ENCODE measurements around the gene PCDHA4.
"Not testable (repeated sequence)": the region's sequence is repeated elsewhere in the genome, so short reads cannot be mapped to it uniquely, and the experiment has no call there.

The PCDHA4 gene

GRCh38 chr5:140842798-140843733 is 36.2 kb downstream of the PCDHA4 start:
- TF ChIP-seq CTCF (conservative IDR thresholded peaks at IDR 0.05; ENCODE audit: low read depth, low read length): no peak
- DNase-seq (ENCODE audit: low read depth): no peak
- H3K4me3 ChIP-seq (ENCODE audit: low read length): no peak overlapping the region

GRCh38 chr5:140848139-140849102 is 41.6 kb downstream of the PCDHA4 start, which contains the start of gene PCDHA9:
TSS of gene PCDHA9 (plus strand) at chr5:140848382. CDS start at chr5:140848496, 114 bp downstream.
- not testable (repeated sequence) for DNase-seq (ENCODE audit: low read depth); H3K4me3 ChIP-seq (ENCODE audit: low read length)

- not testable (repeated sequence) for DNase-seq (ENCODE audit: low read depth); H3K4me3 ChIP-seq (ENCODE audit: low read length)
Measured at GRCh38 chr5:140849831-140850634, 43.2 kb downstream of the PCDHA4 start.

GRCh38 chr5:140855772-140856674 is 49.2 kb downstream of the PCDHA4 start, which contains the start of gene PCDHA10:
TSS of gene PCDHA10 (plus strand) at chr5:140855897. CDS start at chr5:140856049, 152 bp downstream.
- peak; percentile 7 for TF ChIP-seq CTCF (conservative IDR thresholded peaks at IDR 0.05; ENCODE audit: low read depth, low read length)
- DNase-seq (ENCODE audit: low read depth): no peak
- H3K4me3 ChIP-seq (ENCODE audit: low read length): no peak within 1 kb of the TSS

- no peak overlapping the region for H3K4me3 ChIP-seq (ENCODE audit: low read length)
- TF ChIP-seq CTCF (conservative IDR thresholded peaks at IDR 0.05; ENCODE audit: low read depth, low read length): no peak
- no peak for DNase-seq (ENCODE audit: low read depth)
Measured at GRCh38 chr5:140857177-140857986, 50.5 kb downstream of the PCDHA4 start.

- no peak for TF ChIP-seq CTCF (conservative IDR thresholded peaks at IDR 0.05; ENCODE audit: low read depth, low read length)
- no peak for DNase-seq (ENCODE audit: low read depth)
- no peak overlapping the region for H3K4me3 ChIP-seq (ENCODE audit: low read length)
Measured at GRCh38 chr5:140857987-140858240, 51.0 kb downstream of the PCDHA4 start.
